OCI-LY7 (cell line): Measurements from ENCODE around the gene SLC35A5.

Source experiments
- CTCF ChIP-seq: fragments of 200-600 bp; sonication (generic); conservative IDR thresholded peaks from 2 replicates; pipeline ENCODE4 v1.5.1; 2014; ENCODE audit warnings: mild to moderate bottlenecking, antibody characterized with exemption, low read length, moderate library complexity, mixed read lengths
- EZH2phosphoT487 ChIP-seq: fragments of 200-600 bp; sonication (generic); IDR thresholded peaks from 2 replicates; pipeline ENCODE4 v1.6.1; 2018; ENCODE audit warnings: low read depth, borderline replicate concordance, mild to moderate bottlenecking, mixed run types, antibody characterized with exemption, low read length, moderate library complexity, mixed read lengths

- TF ChIP-seq CTCF (no peak), EZH2phosphoT487 (no peak)
Measured at GRCh38 chr3:112619295-112619694, 57.5 kb downstream of the SLC35A5 start.
